IPS-20b (cell line): Measurements from ENCODE around the gene HMGB1.

Source experiments
- H3K27ac ChIP-seq: one replicate; pipeline ENCODE4 v1.5.1; 2013; ENCODE audit warnings: low read length
- H3K27me3 ChIP-seq: 2 replicates; pipeline ENCODE4 v1.6.1; 2013; ENCODE audit warnings: mild to moderate bottlenecking, low read length, inconsistent platforms; ENCODE audit not compliant: insufficient read depth
- H3K36me3 ChIP-seq: 2 replicates; pipeline ENCODE4 v1.6.1; 2013; ENCODE audit warnings: low read depth, mild to moderate bottlenecking, inconsistent platforms, low read length, moderate library complexity; ENCODE audit not compliant: insufficient read depth
- H3K4me1 ChIP-seq: 2 replicates; pipeline ENCODE4 v1.6.1; 2013; ENCODE audit warnings: mild to moderate bottlenecking, control low read depth, inconsistent platforms, low read length, moderate library complexity; ENCODE audit not compliant: insufficient read depth
- H3K4me3 ChIP-seq: 2 replicates; pipeline ENCODE4 v1.5.1; 2013; ENCODE audit warnings: mild to moderate bottlenecking, low read length, inconsistent platforms
- H3K9ac ChIP-seq: 2 replicates; pipeline ENCODE4 v1.6.1; 2013; ENCODE audit warnings: low read depth, mild to moderate bottlenecking, inconsistent platforms, low read length, moderate library complexity
- H3K9me3 ChIP-seq: 2 replicates; pipeline ENCODE4 v1.6.1; 2013; ENCODE audit warnings: mild to moderate bottlenecking, low read depth, low read length, inconsistent platforms; ENCODE audit not compliant: insufficient read depth

HMGB1 gene

DNA sequence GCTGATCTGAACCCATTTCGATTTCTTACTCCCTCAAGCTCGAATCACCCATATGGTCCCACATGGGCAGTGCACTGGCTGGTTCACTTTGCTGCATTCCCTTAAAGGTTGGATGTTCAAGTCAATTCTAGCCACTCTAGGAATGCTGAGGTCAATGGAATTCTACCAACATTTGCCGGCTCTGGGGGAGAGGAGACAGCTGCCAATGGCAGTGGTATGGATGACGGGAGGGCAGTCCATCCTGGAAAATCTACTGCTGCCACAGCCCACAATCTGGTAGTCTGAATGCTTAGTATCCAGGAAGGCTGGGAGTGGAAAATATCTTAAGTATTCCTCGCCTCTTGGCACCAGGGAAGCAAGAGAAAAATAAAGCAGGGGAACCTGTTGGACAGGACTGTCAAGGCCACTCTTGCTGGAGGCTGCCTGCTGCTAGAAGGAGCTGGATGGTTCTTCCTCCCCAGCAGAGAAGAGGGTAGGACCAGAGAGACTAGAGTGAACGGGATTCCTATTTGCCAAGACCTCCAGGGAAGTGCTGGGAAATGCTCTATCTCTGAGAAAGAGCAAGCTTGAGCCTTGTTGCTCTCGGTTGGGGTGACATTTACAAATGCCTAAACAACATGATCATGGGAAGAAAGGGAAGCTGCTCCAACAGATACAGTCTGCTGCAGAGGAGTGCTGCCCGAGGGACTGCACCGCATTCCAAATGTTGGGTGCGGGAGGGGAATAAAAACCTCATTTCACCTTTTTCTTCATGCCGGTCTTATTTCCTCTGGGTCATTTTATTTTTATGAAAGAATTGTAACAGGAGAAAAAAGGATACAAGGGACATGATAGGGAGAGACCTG is 20.7 kb upstream of the HMGB1 start:
- Histone ChIP-seq H3K9me3 (no peaks in the 10 kb centered on the region), H3K9ac (no peak overlapping the region), H3K36me3 (no peaks in the 10 kb centered on the region), H3K27me3 (no peaks in the 10 kb centered on the region), H3K4me3 (no peak overlapping the region; the same call in 1 of the 2 replicates), H3K27ac (no peak overlapping the region), H3K4me1 (peaks cover 10% of the 10 kb centered on the region)

DNA sequence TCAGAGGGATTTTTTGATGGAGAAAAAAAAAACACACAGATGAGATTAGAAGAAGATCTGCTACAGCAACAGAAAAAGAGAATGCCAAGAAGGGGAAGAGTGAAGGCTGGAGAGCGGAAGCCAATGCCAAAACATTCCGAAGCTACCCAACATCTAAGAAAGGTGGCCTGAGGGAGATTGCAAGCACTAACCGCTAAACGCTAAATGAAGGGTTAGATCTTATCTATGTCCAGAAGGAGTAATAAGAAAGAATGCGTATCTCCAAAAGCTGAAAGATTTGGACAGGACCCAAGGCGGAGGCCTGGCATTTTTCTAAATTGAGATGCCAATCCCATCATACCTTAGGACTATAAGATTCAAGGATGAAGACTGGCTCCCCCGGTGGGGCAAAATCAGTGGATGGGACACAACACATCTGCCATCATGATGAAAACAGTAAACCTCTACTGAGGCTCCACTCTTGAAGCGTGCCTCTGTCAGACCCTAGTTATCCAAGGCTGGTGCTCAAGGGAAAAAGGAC is 15.6 kb upstream of the HMGB1 start:
- no peaks in the 10 kb centered on the region for H3K27me3 ChIP-seq
- no peaks in the 10 kb centered on the region for H3K9me3 ChIP-seq
- H3K9ac ChIP-seq, result no peak overlapping the region
- peaks cover 23% of the 10 kb centered on the region for H3K4me1 ChIP-seq
- no peak overlapping the region for H3K27ac ChIP-seq
- H3K36me3 ChIP-seq, result no peaks in the 10 kb centered on the region
- H3K4me3 ChIP-seq, result no peak overlapping the region

- H3K27ac ChIP-seq, result no peak overlapping the region
- H3K36me3 ChIP-seq, result no peaks in the 10 kb centered on the region
- no peak overlapping the region for H3K9ac ChIP-seq
- peaks cover 18% of the 10 kb centered on the region for H3K4me1 ChIP-seq
- no peaks in the 10 kb centered on the region for H3K9me3 ChIP-seq
- H3K4me3 ChIP-seq, result no peak overlapping the region
- H3K27me3 ChIP-seq, result no peaks in the 10 kb centered on the region
Observed at GRCh38 chr13:30480292-30480950, 14.7 kb upstream of the HMGB1 start.

DNA sequence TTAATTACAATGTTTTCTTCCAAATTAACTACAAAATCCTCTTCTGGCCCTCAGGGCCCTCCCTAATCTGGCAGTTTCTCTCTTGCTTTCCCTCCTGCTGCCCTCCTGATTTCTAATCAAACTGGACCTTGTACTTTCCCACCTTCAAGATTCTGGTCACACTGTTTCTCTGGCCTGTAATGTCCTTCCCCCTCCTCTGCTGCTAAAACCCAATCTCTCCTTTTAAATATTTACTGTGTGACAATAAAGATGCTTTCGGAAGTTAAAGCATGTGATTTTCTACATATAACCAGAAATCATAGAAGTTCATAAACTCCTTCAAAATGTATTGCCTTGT is 14.1 kb upstream of the HMGB1 start:
- Histone ChIP-seq H3K4me1 (peaks cover 18% of the 10 kb centered on the region), H3K9ac (no peak overlapping the region), H3K36me3 (no peaks in the 10 kb centered on the region), H3K4me3 (no peak overlapping the region), H3K27ac (no peak overlapping the region), H3K9me3 (no peaks in the 10 kb centered on the region), H3K27me3 (no peaks in the 10 kb centered on the region)

GRCh38 chr13:30479154-30479882 is 13.6 kb upstream of the HMGB1 start:
- Histone ChIP-seq H3K27ac (no peak overlapping the region), H3K4me3 (no peak overlapping the region), H3K9ac (no peak overlapping the region), H3K27me3 (no peaks in the 10 kb centered on the region), H3K36me3 (no peaks in the 10 kb centered on the region), H3K4me1 (peaks cover 18% of the 10 kb centered on the region), H3K9me3 (no peaks in the 10 kb centered on the region)

GRCh38 chr13:30477346-30478195 is 11.8 kb upstream of the HMGB1 start:
- H3K36me3 ChIP-seq, result no peaks in the 10 kb centered on the region
- peak overlapping the region; percentile 2; the same call in 1 of the 2 replicates for H3K9ac ChIP-seq
- H3K27ac ChIP-seq, result no peak overlapping the region
- H3K4me1 ChIP-seq, result peaks cover 18% of the 10 kb centered on the region
- no peak overlapping the region for H3K4me3 ChIP-seq
- no peaks in the 10 kb centered on the region for H3K27me3 ChIP-seq
- no peaks in the 10 kb centered on the region for H3K9me3 ChIP-seq

- Histone ChIP-seq H3K27me3 (no peaks in the 10 kb centered on the region), H3K36me3 (no peaks in the 10 kb centered on the region), H3K4me3 (no peak overlapping the region), H3K9me3 (no peaks in the 10 kb centered on the region), H3K27ac (no peak overlapping the region), H3K9ac (no peak overlapping the region), H3K4me1 (peaks cover 11% of the 10 kb centered on the region)
Observed at GRCh38 chr13:30473675-30474074, 7.9 kb upstream of the HMGB1 start.

DNA sequence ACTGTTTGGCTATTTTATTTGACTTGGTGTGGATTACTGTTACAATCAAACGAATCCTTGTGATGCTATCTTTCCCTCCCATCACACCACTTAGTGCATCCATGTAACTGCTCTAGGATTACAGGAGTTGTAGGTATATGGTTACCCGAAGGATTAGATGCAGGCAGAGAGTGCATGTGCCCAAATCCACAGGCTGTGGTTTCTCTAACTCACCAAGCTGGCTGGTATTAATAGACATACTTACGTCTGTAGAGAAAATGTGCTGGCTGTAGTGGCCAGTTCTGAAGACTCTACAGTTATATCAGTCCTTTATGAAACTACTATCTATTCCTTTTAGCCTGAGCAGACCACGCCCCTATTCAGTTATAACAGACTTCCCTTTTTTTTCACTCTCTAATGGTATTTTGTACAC is 1.1 kb upstream of the HMGB1 start:
- Histone ChIP-seq H3K4me3 (peak overlapping the region; percentile 71; the same call in 1 of the 2 replicates), H3K9me3 (no peaks in the 10 kb centered on the region), H3K27me3 (no peaks in the 10 kb centered on the region), H3K4me1 (peaks cover 6% of the 10 kb centered on the region), H3K27ac (no peak overlapping the region), H3K36me3 (peaks cover 25% of the 10 kb centered on the region), H3K9ac (peak overlapping the region; percentile 96; the same call in 1 of the 2 replicates)

GRCh38 chr13:30466358-30466714 is 600 bp upstream of the HMGB1 start:
- no peaks in the 10 kb centered on the region for H3K27me3 ChIP-seq
- peak overlapping the region; percentile 77 for H3K27ac ChIP-seq
- H3K9me3 ChIP-seq, result no peaks in the 10 kb centered on the region
- peaks cover 30% of the 10 kb centered on the region for H3K36me3 ChIP-seq
- peak overlapping the region; percentile 71 for H3K4me3 ChIP-seq
- H3K9ac ChIP-seq, result peak overlapping the region; percentile 96
- H3K4me1 ChIP-seq, result peaks cover 6% of the 10 kb centered on the region

GRCh38 chr13:30465343-30465592 is 468 bp downstream of the HMGB1 start:
- H3K4me3 ChIP-seq, result peak overlapping the region; percentile 71; the same call in 1 of the 2 replicates
- peaks cover 35% of the 10 kb centered on the region for H3K36me3 ChIP-seq
- peak overlapping the region; percentile 96 for H3K9ac ChIP-seq
- H3K27ac ChIP-seq, result peak overlapping the region; percentile 58
- H3K27me3 ChIP-seq, result no peaks in the 10 kb centered on the region
- H3K4me1 ChIP-seq, result peaks cover 6% of the 10 kb centered on the region
- no peaks in the 10 kb centered on the region for H3K9me3 ChIP-seq
